A172 (cell line): ENCODE results near the gene SELENOO. TPM values are rescaled to one million over a fixed set of nuclear protein-coding genes. Genes with fewer than 3 reads are reported as not detected.
A peak's percentile ranks its signal among the peaks of the same experiment; 100 is the strongest.
"Not testable (repeated sequence)": the region's sequence is repeated elsewhere in the genome, so short reads cannot be mapped to it uniquely, and the experiment has no call there.

ENCODE experiments used
- DNase-seq: peaks from one replicate; pipeline ENCODE4 v3.0.0-alpha.2; 2015; ENCODE audit warnings: low spot score
- total RNA-seq: library from RNA; depleted of rRNA; stranded (reverse); fragments of >200 nt; shearing (Covaris generic); gene quantifications from 2 replicates; pipeline ENCODE4 v1.2.3, GENCODE V29; 2014

SELENOO gene
- total RNA-seq, 1 experiment from 2014 or later = 8.0 TPM

GRCh38 chr22:50201191-50202129 is 649 bp downstream of the SELENOO start:
- DNase-seq = no peak

- DNase-seq = no peak
Observed at GRCh38 chr22:50202130-50202666, 1.4 kb downstream of the SELENOO start.

DNA sequence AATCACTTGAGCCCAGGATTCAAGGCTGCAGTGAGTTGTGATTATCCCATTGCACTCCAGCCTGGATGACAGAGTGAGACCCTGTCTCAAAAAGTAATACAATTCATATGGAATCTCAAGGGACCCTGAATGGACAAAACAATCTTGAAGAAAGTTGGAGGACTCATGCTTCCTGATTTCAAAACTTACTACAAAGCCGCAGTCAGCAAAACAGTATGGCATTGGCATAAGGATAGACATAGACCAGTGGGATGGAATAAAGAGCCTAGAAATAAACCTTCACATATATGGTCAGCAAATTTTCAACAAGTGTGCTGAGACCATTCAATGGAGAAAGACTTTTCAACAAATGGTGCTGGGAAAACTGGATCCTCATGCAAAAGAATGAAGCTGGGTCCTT is 2.5 kb downstream of the SELENOO start:
- DNase-seq = no peak

DNA sequence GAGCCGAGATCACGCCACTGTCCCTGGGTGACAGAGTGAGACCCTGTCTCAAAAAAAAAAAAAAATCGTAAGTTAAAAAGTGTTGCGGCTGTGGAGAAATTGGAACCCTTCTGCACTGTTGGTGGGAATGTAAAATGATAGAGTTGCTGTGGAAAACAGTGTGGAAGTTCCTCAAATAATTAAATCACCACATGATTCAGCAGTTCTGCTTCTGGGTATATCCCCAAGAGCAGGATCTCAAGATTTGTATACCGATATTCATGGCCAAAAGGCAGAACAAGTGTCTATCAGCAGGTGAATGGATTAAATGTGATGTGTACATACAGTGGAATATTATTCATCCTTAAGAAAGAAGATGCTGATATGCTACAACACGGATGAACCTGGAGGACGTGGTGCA is 3.8 kb downstream of the SELENOO start:
- DNase-seq = no peak

DNA sequence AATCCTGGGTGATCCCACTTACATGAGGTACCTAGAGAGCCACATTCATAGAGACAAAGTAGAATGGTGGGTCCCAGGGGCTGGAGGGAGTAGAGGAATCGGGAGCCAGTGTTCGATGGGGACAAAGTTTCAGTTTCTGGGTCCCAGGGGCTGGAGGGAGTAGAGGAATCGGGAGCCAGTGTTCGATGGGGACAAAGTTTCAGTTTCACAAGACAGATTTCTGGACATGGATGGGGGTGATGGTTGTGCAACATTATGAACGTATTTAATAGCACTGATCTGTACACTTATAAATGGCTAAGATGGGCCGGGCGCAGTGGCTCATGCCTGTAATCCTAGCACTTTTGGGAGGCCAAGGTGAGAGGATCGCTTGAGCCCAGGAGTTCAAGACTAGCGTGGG is 4.2 kb downstream of the SELENOO start:
- DNase-seq = not testable (repeated sequence)

- no peak for DNase-seq
Observed at GRCh38 chr22:50205781-50206569, 5.2 kb downstream of the SELENOO start.

- DNase-seq = no peak
Observed at GRCh38 chr22:50206599-50206998, 5.8 kb downstream of the SELENOO start.

GRCh38 chr22:50207383-50208140 is 6.8 kb downstream of the SELENOO start:
- no peak for DNase-seq

- no peak for DNase-seq
Observed at GRCh38 chr22:50208430-50208938, 7.7 kb downstream of the SELENOO start.

GRCh38 chr22:50208939-50209892 is 8.4 kb downstream of the SELENOO start:
- DNase-seq = no peak

DNA sequence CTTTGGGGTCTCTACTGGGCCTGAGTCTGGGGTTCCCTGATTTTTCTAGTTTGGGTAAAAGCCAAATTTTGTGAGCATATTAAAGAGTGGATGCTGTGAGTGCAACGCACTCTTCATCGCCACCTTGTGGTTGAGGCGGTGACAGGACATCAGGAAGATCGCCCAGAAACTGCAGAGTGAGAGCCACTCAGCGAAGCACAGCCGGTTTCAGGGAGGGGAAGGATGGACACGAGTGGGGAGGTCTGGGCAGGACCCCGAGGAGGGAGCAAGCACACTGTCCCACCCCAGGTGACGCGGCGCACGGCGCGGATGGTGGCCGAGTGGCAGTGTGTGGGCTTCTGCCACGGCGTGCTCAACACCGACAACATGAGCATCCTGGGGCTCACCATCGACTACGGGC is 9.1 kb downstream of the SELENOO start:
- peak; percentile 35 for DNase-seq

DNA sequence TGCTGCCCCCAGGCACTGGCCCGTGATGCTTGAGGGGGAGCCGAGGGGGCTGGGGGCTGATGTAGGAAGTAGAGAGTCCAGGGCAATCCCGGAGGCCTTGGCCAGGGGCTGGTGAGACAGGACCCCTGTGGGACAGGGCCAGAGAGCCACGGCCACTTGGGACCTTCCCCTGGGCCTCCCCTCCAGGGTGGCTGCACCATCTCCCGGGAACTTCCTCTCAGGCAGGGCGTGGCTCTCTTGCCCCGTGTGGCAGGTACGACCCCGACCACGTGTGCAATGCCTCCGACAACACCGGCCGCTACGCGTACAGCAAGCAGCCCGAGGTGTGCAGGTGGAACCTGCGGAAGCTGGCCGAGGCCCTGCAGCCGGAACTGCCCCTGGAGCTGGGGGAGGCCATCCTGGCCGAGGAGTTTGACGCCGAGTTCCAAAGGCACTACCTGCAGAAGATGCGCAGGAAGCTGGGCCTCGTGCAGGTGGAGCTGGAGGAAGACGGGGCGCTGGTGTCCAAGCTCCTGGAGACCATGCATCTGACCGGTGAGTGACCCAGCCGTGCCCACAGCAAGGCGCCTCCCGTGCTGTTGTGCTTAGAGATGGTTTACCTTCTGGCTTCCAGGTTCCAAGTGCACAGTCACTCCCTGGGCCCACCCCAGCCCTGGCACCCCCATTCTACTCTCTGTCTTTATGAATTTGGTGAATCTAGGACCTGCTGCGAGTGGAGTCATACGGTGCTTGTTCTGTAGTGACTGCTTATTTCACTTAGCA is 9.7 kb downstream of the SELENOO start:
- no peak for DNase-seq

DNA sequence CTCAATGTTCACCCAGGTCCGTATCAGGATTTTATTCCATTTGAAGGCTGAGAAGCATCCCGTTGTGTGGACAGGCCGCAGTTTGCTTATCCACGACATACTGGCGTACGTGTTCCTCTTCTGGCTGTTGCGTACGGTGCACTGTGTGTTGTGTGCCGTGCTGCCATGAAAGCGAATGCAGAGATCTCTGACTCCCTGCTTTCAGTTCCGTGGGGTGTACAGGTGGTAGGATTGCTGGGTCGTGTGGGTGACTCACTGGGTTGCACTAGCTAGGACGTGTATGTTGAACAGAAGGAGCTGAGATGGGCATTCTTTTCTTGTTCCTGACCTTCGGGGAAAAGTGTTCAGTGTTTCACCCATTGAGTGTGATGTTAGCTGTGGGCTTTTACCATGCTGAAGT is 10.3 kb downstream of the SELENOO start:
- DNase-seq = no peak

DNA sequence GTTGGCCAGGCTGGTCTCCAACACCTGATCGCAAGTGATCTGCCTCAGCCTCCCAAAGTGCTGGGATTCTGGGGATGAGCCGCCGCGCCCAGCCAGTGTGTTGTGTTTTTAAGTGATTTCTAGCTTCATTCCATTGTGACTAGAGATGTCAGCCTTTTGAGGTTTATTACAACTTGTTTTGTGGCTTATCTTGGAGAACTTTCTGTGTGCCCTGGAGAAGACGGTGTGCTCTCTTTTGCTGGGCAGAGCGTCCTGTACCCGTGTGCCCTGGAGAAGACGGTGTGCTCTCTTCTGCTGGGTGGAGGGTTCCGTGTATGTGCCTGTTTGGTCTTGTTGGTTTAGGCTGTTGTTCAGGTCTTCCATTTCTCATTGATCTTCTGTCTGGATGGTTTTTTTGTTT is 12.5 kb downstream of the SELENOO start:
- DNase-seq = no peak

GRCh38 chr22:50215297-50216054 is 14.7 kb downstream of the SELENOO start:
- DNase-seq = no peak

DNA sequence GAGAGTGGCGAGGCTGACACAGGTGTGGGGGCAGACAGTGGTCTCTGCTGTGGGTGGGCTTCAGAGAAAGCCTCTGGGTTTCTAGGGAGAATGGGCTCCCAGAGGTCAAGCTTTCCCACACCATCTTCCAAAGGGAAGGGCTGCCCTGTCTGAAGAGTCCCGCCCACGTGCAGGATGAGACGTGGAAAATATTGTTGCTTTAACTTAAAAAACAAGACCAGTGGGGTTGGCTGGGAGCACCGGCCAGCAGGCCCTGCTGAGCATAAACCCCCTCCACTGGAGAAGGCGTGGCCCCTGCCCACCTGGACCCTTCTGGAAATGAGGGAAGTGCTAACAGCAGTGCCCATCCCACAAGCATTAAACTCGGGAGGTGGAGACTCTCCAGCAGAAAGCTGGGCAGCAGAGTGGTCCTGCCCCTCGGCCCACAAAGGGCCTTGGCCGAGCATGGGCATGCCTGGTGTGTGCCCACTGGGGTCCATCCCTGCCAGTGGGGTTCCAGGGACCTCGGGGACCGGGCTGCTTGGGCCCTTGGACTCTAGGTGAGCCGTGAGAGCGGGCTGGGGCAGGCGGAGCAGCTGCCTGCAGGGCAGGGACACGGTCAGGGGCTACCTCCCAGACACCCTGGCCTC is 15.4 kb downstream of the SELENOO start:
- no peak for DNase-seq

- DNase-seq = no peak
Observed at GRCh38 chr22:50216684-50217520, 16.1 kb downstream of the SELENOO start.
